Liver (tissue), 9 donors: ENCODE measurements around the gene ULK4. TPM values are rescaled to one million over a fixed set of nuclear protein-coding genes. Genes with fewer than 3 reads are reported as not detected.

Experiments used
- DNase-seq: peaks from one replicate; pipeline ENCODE4 v3.0.0-alpha.2; 2017; ENCODE audit warnings: low spot score
- H3K27ac ChIP-seq, 2 donors: one replicate each; pipeline ENCODE4 v1.7.0; 2013; ENCODE audit warnings: inconsistent platforms in 2 of 2, low read length in 2 of 2, control low read depth in 1 of 2, low read depth in 1 of 2, mild to moderate bottlenecking in 1 of 2
- H3K27me3 ChIP-seq, 4 donors: one replicate each; pipeline versions ENCODE4 v1.6.1 to v1.7.0; 2013; ENCODE audit warnings: low read length in 3 of 4, inconsistent platforms in 1 of 4, mild to moderate bottlenecking in 1 of 4, moderate library complexity in 1 of 4; ENCODE audit not compliant: control insufficient read depth in 4 of 4, insufficient read depth in 4 of 4
- H3K36me3 ChIP-seq, 4 donors: one replicate each; pipeline versions ENCODE4 v1.6.1 to v1.7.0; 2013; ENCODE audit warnings: low read length in 3 of 4, mild to moderate bottlenecking in 3 of 4, low read depth in 1 of 4, moderate library complexity in 1 of 4; ENCODE audit not compliant: control insufficient read depth in 4 of 4, insufficient read depth in 3 of 4
- H3K4me1 ChIP-seq, 4 donors: one replicate each; pipeline versions ENCODE4 v1.6.1 to v1.7.0; 2013; ENCODE audit warnings: low read length in 3 of 4, mild to moderate bottlenecking in 3 of 4, moderate library complexity in 1 of 4; ENCODE audit not compliant: control insufficient read depth in 4 of 4, insufficient read depth in 4 of 4
- H3K4me3 ChIP-seq, 3 donors: one replicate each; pipeline versions ENCODE4 v1.6.1 to v1.7.0; 2013; ENCODE audit warnings: low read length in 3 of 3, control low read depth in 1 of 3, low read depth in 1 of 3, mild to moderate bottlenecking in 1 of 3
- H3K9ac ChIP-seq, 2 donors: one replicate each; pipeline ENCODE4 v1.7.0; 2013; ENCODE audit warnings: low read length in 2 of 2, mild to moderate bottlenecking in 2 of 2, moderate library complexity in 2 of 2, control low read depth in 1 of 2, low read depth in 1 of 2
- H3K9me3 ChIP-seq, 4 donors: one replicate each; pipeline versions ENCODE4 v1.6.1 to v1.7.0; 2013; ENCODE audit warnings: low read length in 3 of 4; ENCODE audit not compliant: control insufficient read depth in 4 of 4
- ATF3 ChIP-seq: IDR thresholded peaks from 2 replicates; pipeline ENCODE4 v1.6.1; 2016; ENCODE audit warnings: antibody characterized with exemption
- CTCF ChIP-seq: fragments of 150-350 bp; IDR thresholded peaks from 2 replicates; pipeline ENCODE4 v1.5.1; 2017; ENCODE audit warnings: improper control_type of control experiment, low read depth, low read length; ENCODE audit not compliant: missing input control
- EGR1 ChIP-seq, 2 donors: IDR thresholded peaks; 2 replicates each; pipeline ENCODE4 v1.6.1; 2016 to 2018; ENCODE audit warnings: antibody characterized with exemption in 2 of 2, low read depth in 2 of 2
- FOXA1 ChIP-seq: IDR thresholded peaks from 2 replicates; pipeline ENCODE4 v1.6.1; 2016; ENCODE audit warnings: antibody characterized with exemption
- FOXA2 ChIP-seq: IDR thresholded peaks from 2 replicates; pipeline ENCODE4 v1.6.1; 2016; ENCODE audit warnings: antibody characterized with exemption
- GABPA ChIP-seq, 2 donors: IDR thresholded peaks in 1 of 2; conservative IDR thresholded peaks in 1 of 2; 2 replicates each; pipeline ENCODE4 v1.6.1; 2016; ENCODE audit warnings: antibody characterized with exemption in 2 of 2, mild to moderate bottlenecking in 1 of 2, moderate library complexity in 1 of 2
- HNF4A ChIP-seq, 2 donors: conservative IDR thresholded peaks; 2 replicates each; pipeline ENCODE4 v1.6.1; 2016; ENCODE audit warnings: antibody characterized with exemption in 2 of 2, mild to moderate bottlenecking in 2 of 2
- HNF4G ChIP-seq: IDR thresholded peaks from 2 replicates; pipeline ENCODE4 v1.6.1; 2016; ENCODE audit warnings: antibody characterized with exemption
- JUND ChIP-seq, 2 donors: IDR thresholded peaks; 2 replicates each; pipeline ENCODE4 v1.6.1; 2016; ENCODE audit warnings: antibody characterized with exemption in 2 of 2
- MAX ChIP-seq: IDR thresholded peaks from 2 replicates; pipeline ENCODE4 v1.6.1; 2016; ENCODE audit warnings: antibody characterized with exemption
- NR2F2 ChIP-seq: IDR thresholded peaks from 2 replicates; pipeline ENCODE4 v1.6.1; 2016; ENCODE audit warnings: antibody characterized with exemption
- RAD21 ChIP-seq, 2 donors: IDR thresholded peaks; 2 replicates each; pipeline ENCODE4 v1.6.1; 2016; ENCODE audit warnings: antibody characterized with exemption in 2 of 2, mild to moderate bottlenecking in 2 of 2
- REST ChIP-seq: IDR thresholded peaks from 2 replicates; pipeline ENCODE4 v1.6.1; 2016; ENCODE audit warnings: antibody characterized with exemption, mild to moderate bottlenecking
- RXRA ChIP-seq, 2 donors: IDR thresholded peaks; 2 replicates each; pipeline ENCODE4 v1.6.1; 2017 to 2018; ENCODE audit warnings: antibody characterized with exemption in 2 of 2, mild to moderate bottlenecking in 1 of 2
- SP1 ChIP-seq: IDR thresholded peaks from 2 replicates; pipeline ENCODE4 v1.6.1; 2018; ENCODE audit warnings: antibody characterized with exemption, mild to moderate bottlenecking
- TAF1 ChIP-seq: conservative IDR thresholded peaks from 2 replicates; pipeline ENCODE4 v1.6.1; 2016; ENCODE audit warnings: antibody characterized with exemption, mild to moderate bottlenecking
- YY1 ChIP-seq: IDR thresholded peaks from 2 replicates; pipeline ENCODE4 v1.6.1; 2016; ENCODE audit warnings: antibody characterized with exemption, mild to moderate bottlenecking
- ZBTB33 ChIP-seq: IDR thresholded peaks from 2 replicates; pipeline ENCODE4 v1.6.1; 2016; ENCODE audit warnings: antibody characterized with exemption
- WGBS: extraction: QIAGEN DNeasy Blood & Tissue Kit; methylation state at CpG from one replicate; pipeline ENCODE4 v1.1.7; 2013; 5-methylcytosine and 5-hydroxymethylcytosine counted together
- polyA plus RNA-seq, 2 donors: library from polyadenylated mRNA; stranded (reverse) in 1 of 2; unstranded in 1 of 2; fragments of 200-250 nt in 1 of 2; fragments of >200 nt in 1 of 2; fragmentation: Nextera tagmentation in 1 of 2; extraction: Ambion mirVana in 1 of 2; gene quantifications; one replicate each; pipeline versions ENCODE4 v1.2.1 to v1.2.3, GENCODE V29; 2013 to 2015
- total RNA-seq, 2 donors: library from RNA; depleted of rRNA; stranded (reverse); fragments of >200 nt; gene quantifications; one replicate each; pipeline ENCODE4 v1.2.3, GENCODE V29; 2014
- donor health status: healthy.
- donor health status: healthy.
- donor health status: healthy.
- donor health status: healthy.
- donor health status: healthy.

The ULK4 gene
- total and polyA plus RNA-seq, 4 donors, result 1.1 to 11.5 (median 3.2) TPM

GRCh38 chr3:41346698-41347270 is 615.1 kb downstream of the ULK4 start:
- Histone ChIP-seq H3K36me3 (no peaks in the 10 kb centered on the region), H3K9me3 (no peaks in the 10 kb centered on the region), H3K27me3 (no peaks in the 10 kb centered on the region), H3K4me3 (no peak overlapping the region), H3K4me1 (no peaks in the 10 kb centered on the region), H3K9ac (no peak overlapping the region), H3K27ac (no peak overlapping the region)
- 85% methylated on average over 4 of the region's 4 CpGs for WGBS
- no peak for DNase-seq
- TF ChIP-seq FOXA1 (no peak), CTCF (no peak), TAF1 (no peak), HNF4G (no peak), SP1 (no peak), ZBTB33 (no peak), EGR1 (IDR thresholded peaks at IDR 0.05; ENCODE audit: low read depth in 2 of 2) (no peak), HNF4A (conservative IDR thresholded peaks at IDR 0.05) (no peak), FOXA2 (no peak), YY1 (no peak), MAX (no peak), RAD21 (IDR thresholded peaks at IDR 0.05) (no peak), REST (no peak), NR2F2 (no peak), ATF3 (no peak)

- no peaks in the 10 kb centered on the region for H3K36me3 ChIP-seq
- H3K4me1 ChIP-seq, result no peaks in the 10 kb centered on the region
- no peak overlapping the region for H3K9ac ChIP-seq
- no peak for DNase-seq
- no peaks in the 10 kb centered on the region for H3K9me3 ChIP-seq
- H3K4me3 ChIP-seq, result no peak overlapping the region
- 98% methylated on average over 5 of the region's 5 CpGs for WGBS
- no peak overlapping the region for H3K27ac ChIP-seq
- no peak for TF ChIP-seq SP1
- no peak for TF ChIP-seq GABPA (IDR thresholded peaks at IDR 0.05 in 1 of 2, conservative IDR thresholded peaks at IDR 0.05 in 1 of 2)
- TF ChIP-seq JUND (IDR thresholded peaks at IDR 0.05), result no peak
- TF ChIP-seq RAD21 (IDR thresholded peaks at IDR 0.05), result no peak
- TF ChIP-seq RXRA (IDR thresholded peaks at IDR 0.05), result no peak
- H3K27me3 ChIP-seq, result no peaks in the 10 kb centered on the region
These were observed 616.1 kb downstream of the ULK4 start for GRCh38 chr3:41345788-41346187.
